ENCODE measurements around the gene POU6F2.

POU6F2 gene

GRCh38 chr7:39269034-39269433 is 291.3 kb downstream of the POU6F2 start:
- DNase-seq, result no peak

- DNase-seq, result no peak
Observed at GRCh38 chr7:39270018-39270417, 292.3 kb downstream of the POU6F2 start.

DNA sequence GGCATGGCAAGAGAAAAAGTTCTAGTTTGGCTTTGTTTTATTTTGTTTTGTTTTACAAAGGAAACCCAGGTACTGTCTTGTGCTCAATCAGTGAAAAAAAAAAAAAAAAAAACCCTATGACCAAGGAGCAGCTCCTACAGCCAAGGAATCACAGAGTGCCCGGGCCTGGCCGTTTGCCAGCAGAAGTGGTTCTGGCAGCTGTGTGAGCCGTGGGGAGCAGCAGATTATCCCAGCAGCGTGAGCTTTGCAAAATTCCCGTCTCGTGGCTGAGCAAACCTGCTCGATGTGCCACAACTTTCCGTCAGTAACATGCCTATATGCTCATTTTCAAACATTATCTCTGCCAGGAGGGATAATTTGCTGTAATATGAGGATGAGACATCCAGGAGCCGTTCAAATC is 293.7 kb downstream of the POU6F2 start:
- no peak for DNase-seq

DNA sequence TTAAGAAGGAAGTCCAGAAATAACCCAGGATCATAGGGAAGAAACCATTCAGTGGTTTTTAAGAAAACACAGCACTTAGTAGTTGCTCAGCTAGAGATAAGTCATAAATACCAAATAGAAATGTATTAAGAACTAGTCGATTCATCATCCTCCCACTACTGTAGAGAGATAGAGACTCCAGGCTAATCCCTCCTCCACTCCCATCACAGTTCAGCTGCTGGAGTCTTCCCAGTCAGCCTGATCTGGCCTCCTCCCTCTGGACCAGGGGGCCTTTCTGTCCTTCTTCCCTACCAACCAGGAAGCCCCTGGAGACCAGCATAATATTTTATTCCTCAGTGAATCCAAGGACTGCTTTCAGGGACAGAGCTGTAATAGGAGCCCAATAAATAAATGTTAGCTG is 294.4 kb downstream of the POU6F2 start:
- DNase-seq, result no peak

DNA sequence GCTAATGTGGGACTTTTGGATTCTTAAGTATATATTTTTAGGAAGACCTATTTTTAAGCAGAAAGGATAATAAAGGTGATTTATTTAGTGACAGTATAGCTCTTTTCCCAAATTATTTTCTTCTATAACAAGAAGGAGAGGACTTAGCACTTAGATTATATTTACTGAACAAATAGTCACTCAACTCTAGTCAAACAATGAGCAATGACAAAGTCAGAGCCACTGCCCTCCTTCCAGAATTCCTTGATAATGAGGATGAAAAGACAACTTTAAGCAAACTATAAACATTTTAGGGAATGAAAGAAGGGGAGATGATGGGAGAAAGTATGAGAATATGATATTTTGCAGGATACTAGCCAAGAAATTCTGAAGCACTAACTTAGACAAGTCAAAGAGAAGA is 295.0 kb downstream of the POU6F2 start:
- no peak for DNase-seq

DNA sequence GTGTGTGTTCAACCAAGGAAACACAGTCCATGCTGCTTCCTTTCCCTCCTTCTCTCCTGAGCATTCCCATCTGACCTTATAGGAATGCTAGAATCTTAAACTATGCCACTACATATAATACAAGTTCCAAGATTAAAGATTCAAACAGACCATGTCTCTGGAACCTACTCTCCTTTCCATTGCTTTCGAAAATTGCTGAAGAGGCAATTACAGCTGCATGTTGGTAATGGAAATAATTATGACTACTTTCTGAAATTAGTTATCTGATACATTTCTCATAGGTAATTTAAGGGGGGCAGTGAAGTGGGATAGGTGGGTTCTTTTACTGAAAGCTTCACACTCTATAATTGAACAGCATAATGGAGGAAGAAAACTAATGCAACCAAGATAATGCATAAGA is 302.6 kb downstream of the POU6F2 start:
- no peak for DNase-seq

DNA sequence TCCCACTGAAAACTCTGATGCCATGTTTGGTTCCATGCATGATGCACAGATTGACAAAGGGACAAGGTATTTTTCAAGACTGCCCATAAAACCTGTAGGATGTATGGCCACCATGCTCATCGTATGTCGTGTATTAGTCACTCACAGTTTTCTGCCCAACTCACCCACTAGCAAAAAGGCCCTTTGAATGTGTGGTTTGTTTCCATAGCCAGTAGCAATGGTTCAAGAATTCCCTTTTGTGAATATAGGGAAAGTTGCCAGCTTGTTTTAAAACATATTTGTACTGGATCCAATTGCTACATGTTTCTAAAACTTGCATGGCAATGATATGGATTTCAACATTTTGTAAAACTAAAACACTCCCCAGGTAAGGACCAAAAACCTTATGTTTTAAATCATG is 307.5 kb downstream of the POU6F2 start:
- no peak for DNase-seq

DNA sequence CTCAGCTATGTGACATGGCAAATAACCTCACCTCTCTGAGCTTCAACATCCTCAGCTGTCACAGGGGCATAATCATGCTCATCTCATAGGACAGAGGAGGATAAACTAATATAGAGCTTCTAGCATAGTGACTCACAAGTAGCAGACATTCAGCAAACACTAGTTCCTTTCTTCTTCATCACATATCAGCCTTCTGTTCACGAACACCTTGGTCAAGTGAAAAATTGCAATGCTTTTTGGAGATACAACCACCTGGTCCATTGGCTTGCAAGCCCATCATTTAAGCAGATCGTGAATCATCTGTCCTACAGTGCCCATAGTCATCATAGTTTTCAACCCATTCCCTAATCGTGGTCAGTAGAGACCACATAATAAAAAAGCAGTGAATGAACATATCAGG is 310.6 kb downstream of the POU6F2 start:
- DNase-seq, result no peak

DNA sequence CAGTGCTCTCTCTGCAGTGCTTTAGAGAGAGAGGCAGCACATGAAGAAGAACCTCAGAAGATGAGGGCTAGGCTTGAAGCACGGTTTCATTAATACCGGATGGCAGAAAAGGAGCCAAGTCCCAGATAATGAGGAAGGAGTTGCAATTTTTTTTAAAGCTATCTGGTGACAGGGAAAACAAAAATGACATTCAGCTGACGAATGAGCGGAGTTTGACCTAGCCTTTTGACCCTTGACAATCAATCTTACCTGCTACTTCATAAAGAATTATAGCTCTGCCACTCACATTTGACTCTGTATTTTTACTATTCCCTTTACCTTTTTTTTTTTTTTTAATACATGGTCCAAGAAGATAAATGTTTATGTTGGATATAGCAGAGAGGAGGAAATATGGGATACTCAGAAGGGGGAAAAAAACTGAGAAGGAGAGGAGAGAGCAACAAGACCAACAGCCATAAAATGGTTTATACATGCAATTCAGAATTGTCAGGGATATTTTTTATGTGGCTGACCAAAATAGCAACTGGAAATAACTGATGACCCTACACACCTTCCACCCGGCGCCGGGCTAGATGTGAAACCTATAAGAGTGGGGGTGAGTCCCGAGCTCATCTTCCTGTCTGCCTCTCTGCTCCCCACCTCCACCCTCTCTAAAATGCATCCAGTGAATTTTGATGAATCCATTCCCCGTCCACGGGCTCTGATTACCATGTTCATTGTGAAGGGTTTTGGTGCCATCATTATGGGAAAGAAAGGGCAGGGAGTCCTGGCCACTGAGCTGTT is 314.1 kb downstream of the POU6F2 start:
- no peak for DNase-seq

- no peak for DNase-seq
Observed at GRCh38 chr7:39293056-39293823, 315.5 kb downstream of the POU6F2 start.

DNA sequence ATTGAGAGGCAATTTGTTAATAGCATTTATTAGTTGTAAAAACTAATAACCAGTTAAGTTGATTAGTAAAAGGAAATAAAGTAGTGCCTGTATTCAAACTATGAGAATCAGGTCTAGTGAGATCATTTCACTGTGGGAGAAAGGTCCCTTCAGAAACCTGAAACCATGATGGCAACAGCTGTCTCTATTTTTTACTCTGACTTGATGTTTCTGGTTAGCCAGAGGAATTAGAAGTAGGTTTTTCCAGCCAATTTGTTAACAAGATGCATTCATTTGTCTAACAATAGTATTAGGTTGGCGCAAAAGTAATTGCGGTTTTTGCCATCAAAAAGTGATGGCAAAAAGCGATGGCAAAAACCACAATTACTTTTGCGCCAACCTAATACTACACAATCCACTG is 316.3 kb downstream of the POU6F2 start:
- DNase-seq, result no peak

DNA sequence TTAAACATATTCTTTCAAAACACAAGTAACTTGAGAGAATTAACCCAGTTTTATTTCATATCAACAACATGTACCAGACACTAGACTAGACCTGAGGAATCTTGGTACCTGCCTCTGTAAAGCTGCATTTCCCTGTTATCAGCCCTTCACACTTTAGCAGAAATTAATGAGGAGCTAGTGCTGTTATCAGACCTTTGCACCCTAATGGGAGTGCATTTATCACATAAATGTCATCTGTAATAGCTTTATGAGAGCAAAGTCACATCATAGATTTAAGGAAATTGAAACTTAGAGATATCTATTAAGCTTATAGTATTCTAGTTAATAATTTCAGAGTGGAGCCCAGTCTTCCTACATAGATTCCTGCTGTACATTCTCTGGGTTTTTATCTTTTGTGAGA is 318.1 kb downstream of the POU6F2 start:
- DNase-seq, result no peak

DNA sequence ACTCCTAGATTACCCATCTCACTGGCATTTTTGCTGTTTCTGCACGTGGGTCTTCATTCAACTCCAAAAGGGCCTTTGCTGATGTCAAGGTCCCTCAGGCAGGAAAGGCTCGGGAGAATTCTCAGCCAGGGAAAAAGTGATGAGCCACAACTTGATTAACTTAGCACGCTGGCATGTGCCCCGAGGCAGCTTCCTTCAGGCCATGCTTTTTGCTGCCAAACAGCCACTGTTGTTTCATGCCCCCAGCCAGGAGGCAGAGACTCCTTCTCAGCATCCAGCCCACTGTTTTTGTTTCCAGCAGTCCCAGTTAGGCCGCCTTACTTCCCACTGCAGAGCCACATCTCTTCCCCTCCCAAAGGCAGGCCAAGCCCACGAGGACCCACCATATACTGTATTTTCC is 322.0 kb downstream of the POU6F2 start:
- DNase-seq, result no peak

DNA sequence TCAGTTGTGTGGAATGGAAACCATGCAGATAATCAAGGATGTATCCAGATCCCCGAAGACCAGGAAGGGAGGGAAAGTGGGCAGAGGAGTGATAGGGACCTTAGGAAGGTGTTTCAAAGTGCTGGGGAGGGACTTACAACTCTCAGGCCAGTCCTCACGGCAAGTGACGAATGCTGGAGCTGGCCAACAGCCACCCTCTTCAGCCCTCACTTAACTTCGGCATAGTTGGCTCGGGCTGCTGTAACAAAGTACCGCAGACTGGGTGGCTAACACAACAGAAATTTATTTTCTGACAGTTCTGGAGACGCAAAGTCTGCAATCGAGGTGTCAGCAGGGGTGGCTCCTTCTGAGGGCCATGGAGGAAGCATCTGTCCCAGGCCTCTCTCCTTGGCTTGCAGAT is 322.6 kb downstream of the POU6F2 start:
- DNase-seq, result no peak

GRCh38 chr7:39301543-39301942 is 323.8 kb downstream of the POU6F2 start:
- no peak for DNase-seq

DNA sequence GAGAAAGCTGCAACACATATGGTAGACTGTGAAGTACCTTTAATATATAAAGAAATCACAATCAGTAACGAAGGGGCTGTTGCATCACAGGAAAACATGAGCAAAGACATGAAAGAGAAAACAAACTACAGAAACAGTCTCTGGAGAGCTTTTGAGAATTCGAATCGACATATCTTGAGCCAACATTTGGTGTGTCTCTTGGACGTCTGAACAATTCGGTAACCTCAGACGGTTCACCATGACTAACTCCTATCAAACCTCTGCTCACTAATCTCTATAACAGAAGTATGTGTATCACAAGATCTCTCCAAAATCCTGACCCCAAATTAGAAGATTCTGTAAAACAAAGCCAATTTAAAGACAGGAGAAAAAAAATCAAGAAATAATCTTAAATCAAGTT is 326.5 kb downstream of the POU6F2 start:
- DNase-seq, result no peak

GRCh38 chr7:39304668-39305405 is 327.1 kb downstream of the POU6F2 start:
- no peak for DNase-seq

DNA sequence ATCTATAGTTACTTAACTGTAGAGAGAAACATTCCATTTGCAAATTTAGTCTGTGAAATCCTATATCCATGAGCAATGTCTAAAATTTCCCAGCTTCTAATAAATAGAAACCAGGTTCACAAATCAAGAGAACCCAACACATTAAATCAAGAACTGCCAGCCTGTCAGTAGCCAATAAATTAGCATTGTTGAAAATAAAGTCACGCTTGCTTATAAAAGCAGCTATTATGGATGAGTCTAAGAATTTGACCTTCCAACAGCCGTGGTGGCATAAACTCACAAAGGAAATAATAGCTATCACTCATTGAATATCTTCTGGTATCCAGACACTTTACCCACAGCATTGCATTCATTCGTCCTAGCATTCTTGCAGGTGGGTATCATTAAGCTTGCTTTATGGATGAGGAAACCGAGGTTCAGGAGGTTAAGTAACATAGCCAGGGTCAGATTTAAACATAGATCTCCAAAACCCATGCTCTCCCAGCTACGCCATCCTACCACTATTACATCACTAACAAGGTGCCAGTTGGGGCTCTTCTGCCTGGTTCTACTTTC is 328.4 kb downstream of the POU6F2 start:
- no peak for DNase-seq

DNA sequence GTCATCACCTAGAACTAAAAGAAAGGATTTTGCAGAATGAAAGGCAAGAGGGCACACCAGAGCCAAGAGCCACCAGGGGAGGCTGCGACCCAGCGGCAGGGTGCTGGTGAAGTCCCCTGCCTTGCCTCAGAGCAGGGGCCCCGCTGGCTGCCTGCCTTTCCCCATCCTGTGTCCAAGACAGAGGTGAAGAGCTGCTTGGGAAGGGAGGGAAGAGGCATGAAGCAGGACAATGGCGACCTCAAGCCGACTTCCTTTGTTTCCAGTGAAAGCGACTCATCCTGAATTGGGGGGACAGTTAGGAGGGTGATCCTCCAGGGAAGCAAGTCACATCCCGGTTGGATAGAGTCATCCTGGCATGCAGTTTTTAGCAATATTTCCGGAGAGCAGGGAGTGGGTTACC is 333.0 kb downstream of the POU6F2 start:
- DNase-seq, result no peak

- DNase-seq, result no peak
Observed at GRCh38 chr7:39312254-39312989, 334.7 kb downstream of the POU6F2 start.

GRCh38 chr7:39313376-39313775 is 335.7 kb downstream of the POU6F2 start:
- DNase-seq, result no peak

GRCh38 chr7:39313974-39314373 is 336.3 kb downstream of the POU6F2 start:
- DNase-seq, result no peak

DNA sequence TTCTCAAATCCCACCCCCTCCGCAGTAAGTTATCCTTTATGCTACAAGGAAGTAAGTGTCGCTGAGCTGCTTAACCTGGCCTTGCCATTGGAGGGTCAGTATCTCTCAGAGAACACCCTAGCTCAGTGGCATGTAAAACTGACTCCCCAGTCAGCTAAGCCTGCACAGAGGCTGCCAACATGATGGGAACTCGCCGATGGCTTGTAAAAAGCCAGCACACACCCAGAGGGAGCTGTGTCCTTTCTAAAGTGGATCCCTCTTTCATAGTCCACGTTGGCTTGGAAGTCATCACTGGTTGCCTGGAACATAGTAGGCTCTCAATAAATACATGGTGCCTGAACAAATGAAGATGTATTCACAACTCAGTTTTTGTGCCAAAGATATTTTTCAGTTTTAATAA is 339.4 kb downstream of the POU6F2 start:
- no peak for DNase-seq
